Measurements from ENCODE around the gene TMEM145.
"Not testable (repeated sequence)": the region's sequence is repeated elsewhere in the genome, so short reads cannot be mapped to it uniquely, and the experiment has no call there.

Gene TMEM145

DNA sequence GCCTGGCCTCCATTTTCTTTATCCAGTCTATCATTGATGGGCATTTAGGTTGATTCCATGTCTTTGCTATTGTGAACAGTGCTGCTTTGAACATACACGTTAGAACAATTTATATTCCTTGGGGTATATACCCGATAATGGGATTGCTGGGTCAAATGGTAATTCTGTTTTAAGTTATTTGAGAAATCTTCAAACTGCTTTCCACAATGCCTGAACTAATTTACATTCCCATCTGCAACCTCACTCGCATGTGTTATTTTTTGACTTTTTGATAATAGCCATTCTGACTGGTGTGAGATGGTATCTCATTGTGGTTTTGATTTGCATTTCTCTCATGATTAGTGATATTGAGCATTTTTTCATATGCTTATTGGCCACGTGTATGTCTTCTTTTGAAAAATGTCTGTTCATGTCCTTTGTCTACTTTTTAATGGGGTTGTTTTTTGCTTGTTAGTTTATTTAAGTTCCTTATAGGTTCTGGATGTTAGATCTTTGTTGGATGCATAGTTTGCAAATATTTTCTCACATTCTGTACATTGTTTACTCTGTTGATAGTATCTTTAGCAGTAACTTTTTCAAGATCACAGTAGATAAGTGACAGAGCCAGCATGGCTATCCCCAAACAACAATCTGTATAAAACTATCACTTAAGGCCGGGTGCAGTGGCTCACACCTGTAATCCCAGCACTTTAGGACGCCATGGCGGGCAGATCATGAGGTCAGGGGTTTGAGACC lies 26.2 kb downstream of the TMEM145 start:
- not testable (repeated sequence) for DNase-seq

DNA sequence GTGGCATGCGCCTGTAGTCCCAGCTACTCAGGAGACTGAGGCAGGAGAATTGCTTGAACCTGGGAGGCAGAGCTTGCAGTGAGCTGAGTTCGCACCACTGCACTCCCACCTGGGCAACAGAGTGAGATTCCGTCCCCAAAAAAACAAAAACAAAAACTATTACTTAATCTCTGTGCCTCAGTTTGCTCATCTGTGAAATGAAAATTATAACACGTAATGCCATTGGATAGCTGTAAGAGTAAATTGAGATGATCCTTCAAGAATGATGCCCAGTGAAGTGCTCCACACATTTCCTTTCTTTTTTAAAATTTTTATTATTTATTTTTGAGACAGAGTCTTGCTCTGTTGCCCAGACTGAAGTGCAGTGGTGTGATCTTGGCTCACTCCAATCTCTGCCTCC lies 26.8 kb downstream of the TMEM145 start:
- DNase-seq = not testable (repeated sequence)

DNA sequence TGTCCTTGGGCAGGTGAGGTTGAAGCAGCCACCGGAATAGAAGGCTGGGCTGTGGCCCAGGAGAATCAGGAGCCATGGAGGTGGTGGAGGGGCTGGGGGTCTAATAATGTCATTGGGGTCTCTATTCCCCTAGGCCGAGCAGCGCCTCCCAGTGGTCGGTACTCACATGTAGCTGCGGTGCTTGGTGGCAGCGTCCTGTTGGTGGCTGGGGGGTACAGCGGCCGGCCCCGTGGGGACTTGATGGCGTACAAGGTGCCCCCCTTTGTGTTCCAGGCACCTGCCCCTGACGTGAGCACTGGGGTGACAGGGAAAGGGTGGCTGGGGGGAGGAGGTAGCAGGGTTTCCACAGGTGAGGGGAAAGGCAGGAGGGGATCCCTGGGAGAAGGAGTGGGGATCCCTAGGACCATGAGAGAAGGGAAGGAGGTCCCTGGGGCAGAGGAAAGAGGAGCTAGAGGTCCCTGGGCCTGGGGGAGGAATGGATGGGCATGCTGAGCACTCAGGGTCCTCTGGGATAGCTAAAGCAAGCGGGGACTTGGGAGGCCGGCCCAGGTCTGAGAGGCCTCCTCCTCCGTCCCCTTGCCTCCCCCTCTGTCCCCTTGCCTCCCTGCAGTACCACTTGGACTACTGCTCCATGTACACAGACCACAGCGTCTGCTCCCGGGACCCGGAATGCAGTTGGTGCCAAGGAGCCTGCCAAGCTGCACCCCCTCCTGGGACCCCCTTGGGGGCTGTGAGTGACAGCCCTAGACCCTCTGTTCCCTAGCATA lies 30.4 kb downstream of the TMEM145 start:
- no peak for DNase-seq

DNA sequence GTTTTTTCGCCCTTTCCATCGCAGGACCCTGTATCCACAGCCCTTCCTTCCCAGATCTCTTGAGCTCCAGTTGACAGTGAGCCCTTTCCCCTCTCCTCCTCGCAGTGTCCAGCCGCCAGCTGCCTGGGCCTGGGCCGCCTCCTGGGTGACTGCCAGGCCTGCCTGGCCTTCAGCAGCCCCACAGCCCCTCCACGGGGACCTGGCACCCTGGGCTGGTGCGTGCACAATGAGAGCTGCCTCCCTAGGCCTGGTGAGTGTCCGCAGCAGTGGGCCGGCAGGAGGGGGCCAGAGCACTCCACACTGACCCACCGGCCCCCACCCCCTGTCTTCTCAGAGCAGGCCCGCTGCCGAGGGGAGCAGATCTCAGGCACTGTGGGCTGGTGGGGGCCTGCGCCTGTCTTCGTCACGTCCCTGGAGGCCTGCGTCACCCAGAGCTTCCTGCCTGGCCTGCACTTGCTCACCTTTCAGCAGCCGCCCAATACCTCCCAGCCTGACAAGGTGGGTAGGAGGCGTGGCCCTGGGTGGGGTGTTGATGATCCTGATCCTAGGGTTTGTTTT lies 31.3 kb downstream of the TMEM145 start:
- DNase-seq = no peak

DNA sequence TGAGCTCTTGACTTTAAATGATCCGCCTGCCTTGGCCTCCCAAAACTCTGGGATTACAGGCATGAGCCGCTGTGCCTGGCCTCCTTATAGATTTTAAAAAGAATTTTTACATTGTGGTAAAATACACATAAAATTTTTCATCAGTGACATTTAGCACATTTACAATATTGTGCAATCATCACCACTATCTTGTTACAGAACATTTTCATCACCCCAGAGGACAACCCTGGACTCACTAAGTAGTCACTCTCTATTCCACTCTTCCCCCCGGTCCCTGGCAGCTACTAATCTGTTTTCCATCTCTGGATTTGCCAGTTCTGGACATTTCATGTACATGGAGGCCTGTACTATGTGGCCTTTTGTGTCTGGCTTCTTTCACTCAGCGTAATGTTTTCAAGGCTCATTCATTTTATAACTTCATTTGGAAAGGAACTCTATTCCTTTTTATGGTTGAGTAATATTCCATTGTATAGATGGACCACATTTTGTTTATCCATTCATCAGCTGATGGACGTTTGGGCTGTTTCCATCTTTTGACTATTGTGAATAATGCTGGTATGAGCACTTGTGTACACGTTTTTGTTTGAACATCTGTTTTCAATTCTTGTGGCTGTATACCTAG lies 32.2 kb downstream of the TMEM145 start:
- no peak for DNase-seq

DNA sequence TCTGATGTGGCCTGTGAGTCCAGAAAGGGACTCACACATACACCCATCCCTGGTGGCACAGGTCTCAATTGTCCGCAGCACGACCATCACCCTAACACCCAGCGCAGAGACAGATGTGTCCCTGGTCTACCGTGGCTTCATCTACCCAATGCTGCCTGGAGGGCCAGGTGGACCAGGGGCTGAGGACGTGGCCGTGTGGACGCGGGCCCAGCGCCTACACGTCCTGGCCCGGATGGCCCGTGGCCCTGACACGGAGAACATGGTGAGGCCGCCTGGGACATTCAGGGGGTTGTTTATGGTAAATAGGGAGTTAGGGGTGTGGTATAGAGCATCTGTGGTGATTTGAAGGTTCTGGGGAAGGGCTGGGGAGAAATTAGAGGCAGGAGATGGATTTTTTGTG lies 35.1 kb downstream of the TMEM145 start:
- no peak for DNase-seq

DNA sequence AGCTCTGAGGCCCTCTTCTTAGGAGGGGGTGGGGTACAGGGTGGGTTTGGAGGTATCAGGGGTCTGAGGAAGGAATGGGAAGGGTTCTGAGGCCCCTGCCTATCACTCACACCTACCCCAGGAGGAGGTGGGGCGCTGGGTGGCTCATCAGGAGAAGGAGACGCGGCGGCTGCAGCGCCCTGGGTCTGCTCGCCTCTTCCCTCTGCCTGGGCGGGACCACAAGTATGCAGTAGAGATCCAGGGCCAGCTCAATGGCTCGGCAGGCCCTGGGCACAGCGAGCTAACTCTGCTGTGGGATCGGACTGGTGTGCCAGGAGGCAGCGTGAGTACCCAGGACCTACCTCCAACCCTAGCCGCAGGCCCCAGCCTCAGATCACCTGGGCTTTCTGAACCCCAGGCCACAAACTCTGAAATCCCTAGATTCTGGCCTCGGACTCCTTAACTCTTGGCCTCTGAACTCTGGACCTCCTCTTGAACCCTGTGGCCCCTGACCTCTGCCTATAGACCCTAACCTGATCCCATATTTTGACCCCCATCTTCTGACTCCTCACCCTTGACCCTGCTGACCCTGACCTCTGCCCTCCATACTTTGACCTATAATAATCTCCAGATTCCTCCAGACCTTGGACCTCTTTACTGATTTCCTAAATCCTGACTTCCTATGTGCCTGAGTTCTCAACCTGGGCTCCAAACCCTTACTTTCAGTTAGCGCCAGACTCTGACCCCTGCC lies 36.4 kb downstream of the TMEM145 start:
- DNase-seq = no peak

DNA sequence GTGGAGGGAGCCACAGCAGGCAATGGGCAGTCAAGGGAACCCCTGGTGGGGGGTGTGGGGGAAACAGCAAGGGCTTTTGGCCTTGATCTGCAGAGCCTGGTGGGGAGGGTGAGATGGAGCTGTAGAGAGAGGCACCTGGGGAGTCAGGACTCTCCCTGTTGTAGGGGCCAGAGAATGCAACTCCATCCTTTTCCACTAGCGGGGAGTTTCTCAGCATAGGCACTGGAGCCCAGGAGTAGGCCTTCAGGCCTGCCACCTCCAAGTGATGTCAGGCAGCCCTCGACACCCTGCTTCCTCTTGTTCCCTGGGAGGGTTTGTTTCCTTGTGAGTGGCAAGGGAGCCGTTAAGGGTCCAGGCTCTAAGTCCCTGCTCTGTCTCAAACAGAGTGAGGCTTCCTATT lies 37.3 kb downstream of the TMEM145 start:
- DNase-seq = no peak

DNA sequence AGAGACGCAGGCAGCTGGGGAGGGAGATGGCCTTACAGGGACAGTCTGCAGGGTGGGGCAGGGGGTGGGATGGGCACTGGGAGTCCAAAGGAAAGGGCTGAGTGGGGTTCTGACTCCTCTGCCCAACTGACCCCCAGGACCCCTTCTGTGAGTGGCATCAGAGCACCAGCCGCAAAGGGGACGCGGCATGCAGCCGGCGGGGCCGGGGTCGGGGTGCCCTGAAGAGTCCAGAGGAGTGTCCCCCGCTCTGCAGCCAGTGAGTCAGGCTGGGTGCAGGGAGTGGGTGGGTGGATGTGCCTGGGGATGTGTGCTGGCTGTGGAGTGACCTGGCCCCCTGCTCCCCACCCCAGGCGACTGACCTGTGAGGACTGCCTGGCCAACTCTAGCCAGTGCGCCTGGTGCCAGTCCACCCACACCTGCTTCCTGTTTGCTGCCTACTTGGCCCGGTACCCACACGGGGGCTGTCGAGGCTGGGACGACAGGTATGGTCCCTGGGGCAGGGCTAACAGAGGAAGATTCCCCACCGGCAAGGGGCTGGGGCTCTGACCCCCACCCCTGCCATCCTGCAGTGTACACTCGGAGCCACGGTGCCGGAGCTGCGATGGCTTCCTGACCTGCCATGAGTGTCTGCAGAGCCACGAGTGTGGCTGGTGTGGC lies 38.1 kb downstream of the TMEM145 start:
- no peak for DNase-seq

DNA sequence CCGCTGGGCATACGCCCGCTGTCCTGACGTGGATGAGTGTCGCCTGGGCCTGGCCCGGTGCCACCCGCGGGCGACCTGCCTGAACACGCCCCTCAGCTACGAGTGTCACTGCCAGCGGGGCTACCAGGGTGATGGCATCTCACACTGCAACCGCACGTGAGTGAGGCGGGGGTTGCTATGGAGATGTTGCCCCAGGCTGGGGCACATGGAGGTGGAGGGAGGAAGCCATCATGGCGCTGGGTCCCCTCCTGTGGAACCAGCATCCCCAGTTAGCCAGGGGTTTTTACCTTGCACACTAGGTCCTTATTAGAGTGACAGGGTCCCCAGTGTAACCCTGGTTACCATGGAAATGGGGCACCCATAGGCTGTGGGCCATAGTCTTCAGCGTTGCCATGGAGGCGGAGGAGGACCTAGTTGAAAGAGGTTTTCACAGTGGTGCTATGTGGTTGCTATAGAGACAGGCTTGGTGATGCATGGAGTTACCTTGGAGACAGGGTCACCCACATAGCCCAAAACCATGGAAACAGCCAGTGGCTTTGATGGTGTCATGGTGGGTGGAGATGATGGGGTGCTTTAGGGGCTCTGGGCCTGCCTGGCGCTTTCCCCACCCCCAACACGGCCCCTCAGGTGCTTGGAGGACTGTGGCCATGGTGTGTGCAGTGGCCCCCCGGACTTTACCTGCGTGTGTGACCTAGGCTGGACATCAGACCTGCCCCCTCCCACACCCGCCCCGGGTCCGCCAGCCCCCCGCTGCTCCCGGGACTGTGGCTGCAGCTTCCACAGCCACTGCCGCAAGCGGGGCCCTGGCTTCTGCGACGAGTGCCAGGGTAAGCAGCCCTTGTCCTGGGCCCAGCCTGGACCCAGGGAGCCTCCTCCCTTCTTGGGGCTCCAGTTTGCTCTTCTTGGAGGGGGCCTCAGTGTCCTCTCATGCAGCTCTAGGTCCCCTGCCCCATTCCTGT lies 39.5 kb downstream of the TMEM145 start:
- peak; percentile 18 for DNase-seq

DNA sequence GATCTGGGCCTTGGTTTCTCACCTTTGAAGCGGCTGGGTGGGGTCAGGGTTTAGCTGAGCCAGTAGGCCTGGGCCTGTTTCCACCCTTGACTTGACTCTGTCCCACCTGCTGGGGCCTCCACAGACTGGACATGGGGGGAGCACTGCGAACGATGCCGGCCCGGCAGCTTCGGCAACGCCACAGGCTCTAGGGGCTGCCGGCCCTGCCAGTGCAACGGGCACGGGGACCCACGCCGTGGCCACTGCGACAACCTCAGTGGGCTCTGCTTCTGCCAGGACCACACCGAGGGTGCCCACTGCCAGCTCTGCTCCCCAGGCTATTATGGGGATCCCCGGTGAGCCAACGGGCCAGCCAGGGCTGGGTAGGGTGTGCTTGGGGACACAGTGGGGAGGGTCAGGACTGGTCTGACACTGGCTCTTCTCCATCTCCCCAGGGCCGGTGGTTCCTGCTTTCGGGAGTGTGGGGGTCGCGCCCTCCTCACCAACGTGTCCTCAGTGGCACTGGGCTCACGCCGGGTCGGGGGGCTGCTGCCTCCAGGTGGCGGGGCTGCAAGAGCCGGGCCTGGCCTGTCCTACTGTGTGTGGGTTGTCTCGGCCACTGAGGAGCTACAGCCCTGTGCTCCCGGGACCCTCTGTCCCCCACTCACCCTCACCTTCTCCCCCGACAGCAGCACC lies 40.4 kb downstream of the TMEM145 start:
- DNase-seq = no peak

DNA sequence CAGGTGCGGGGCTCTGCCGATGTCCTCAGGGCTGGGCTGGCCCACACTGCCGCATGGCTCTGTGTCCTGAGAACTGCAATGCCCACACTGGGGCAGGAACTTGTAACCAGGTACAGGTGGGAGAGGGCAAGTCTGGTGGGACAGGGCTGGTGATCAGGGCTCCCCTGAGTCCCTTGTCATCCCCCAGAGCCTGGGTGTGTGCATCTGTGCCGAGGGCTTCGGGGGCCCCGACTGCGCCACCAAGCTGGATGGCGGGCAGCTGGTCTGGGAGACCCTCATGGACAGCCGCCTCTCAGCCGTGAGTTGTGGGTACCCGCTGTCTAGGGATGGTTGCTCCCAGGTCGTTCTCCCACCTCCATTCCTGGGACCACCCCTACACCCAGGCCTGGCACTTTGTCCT lies 42.8 kb downstream of the TMEM145 start:
- no peak for DNase-seq

DNA sequence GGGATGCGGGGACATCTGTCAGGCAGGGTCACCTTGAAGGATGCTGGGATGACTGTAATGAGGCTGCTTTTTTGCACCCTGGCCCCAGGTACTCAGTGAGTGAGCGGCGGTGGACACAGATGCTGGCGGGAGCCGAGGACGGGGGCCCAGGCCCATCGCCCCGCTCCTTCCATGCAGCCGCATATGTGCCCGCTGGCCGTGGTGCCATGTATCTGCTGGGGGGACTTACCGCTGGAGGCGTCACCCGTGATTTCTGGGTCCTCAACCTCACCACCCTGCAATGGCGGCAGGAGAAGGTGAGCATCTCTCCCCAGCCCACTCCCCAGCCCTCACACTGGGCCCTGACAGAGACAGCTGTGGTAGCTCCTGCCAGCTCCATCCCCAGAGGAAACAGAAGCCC lies 43.6 kb downstream of the TMEM145 start:
- no peak for DNase-seq

DNA sequence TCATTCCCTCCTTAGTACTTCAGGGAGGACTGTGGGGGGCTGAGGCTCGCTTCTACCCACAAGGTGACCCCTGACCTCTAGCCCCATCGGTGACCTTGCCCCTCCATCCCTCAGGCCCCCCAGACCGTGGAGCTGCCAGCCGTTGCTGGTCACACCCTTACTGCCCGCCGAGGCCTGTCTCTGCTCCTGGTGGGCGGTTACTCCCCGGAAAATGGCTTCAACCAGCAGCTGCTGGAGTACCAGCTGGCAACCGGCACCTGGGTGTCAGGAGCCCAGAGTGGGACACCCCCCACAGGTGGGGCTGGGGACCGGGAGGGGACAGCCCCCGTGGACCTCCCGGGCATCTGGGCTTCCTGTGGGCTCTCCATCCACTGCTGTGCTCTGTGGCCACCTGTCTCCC lies 44.2 kb downstream of the TMEM145 start:
- DNase-seq = no peak

DNA sequence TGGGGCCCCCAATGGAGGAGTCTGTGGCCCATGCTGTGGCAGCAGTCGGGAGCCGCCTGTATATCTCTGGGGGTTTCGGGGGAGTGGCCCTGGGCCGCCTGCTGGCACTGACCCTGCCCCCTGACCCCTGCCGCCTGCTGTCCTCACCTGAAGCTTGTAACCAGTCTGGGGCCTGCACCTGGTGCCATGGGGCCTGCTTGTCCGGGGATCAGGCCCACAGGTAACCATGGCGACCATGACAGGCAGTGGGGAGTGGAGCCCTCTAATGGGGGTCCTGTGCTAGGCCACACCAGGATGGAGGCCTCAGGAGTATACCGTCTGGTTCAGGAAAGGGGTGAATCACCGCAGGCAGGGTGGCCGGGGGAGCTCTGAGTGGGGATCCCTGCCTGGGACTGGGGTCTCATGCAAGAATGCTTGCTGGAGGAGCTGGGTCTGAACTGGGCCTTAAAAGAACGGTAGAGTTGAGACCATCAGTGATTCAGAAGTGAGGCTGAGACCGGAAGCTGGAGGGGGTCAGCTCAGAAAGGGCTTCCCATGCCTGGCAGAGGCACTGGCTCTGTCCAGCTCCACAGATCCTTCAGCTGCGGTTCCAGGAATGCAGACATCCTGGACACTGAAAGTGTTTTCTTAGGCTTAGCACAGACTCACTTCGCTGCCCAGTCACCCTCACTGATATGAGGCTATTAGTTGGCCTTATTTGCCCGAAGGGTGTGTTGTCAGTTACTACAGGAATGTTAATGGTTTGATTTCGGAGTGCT lies 47.9 kb downstream of the TMEM145 start:
- no peak for DNase-seq

DNA sequence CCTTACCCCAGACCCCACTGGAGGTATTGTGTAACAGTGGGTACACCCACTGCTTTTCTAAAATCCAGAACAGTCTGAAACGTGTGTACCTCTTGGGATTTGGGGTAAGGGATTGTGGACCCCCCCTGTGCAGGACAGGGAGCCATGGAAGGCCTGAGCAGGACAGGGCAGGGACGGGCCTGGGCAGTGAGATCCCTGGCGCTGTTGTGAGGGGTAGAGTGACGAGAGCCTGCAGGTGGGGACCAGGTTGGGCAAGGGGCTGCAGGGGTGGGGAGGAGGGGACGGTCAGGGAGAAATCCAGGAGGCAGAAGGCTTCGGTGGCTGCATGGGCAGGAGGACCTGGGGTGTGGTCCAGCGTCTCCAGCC lies 48.4 kb downstream of the TMEM145 start:
- no peak for DNase-seq

DNA sequence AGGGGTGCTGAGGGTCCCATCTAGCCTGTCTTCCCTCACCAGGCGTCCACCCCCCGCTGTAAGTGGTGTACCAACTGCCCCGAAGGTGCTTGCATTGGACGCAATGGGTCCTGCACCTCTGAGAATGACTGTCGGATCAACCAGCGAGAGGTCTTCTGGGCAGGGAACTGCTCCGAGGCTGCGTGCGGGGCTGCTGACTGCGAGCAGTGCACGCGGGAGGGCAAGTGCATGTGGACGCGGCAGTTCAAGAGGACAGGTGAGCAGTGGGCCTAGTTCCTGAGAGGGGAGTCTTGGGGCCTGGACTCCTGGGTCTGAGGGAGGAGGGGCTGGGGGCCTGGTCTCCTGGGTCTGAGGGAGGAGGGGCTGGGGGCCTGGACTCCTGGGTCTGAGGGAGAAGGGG lies 49.2 kb downstream of the TMEM145 start:
- DNase-seq = no peak

DNA sequence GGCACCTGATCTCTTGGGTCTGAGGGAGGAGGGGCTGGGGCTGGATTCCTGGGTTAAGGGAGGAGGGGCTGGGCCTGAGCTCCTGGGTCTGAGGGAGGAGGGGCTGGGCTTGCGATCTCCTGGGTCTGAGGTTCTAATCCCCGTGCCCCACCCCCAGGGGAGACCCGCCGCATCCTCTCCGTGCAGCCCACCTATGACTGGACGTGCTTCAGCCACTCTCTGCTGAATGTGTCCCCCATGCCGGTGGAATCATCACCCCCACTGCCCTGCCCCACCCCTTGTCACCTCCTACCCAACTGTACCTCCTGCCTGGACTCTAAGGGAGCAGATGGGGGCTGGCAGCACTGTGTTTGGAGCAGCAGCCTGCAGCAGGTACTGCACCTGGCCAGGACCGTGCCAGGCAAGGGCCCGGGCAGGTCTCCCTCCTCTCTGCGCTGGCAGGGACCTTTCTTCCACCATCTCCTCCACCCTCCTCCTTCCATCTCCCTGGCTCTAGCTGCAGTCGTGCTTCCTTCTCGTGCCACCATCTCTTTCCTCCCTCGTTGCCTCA lies 49.9 kb downstream of the TMEM145 start:
- no peak for DNase-seq

DNA sequence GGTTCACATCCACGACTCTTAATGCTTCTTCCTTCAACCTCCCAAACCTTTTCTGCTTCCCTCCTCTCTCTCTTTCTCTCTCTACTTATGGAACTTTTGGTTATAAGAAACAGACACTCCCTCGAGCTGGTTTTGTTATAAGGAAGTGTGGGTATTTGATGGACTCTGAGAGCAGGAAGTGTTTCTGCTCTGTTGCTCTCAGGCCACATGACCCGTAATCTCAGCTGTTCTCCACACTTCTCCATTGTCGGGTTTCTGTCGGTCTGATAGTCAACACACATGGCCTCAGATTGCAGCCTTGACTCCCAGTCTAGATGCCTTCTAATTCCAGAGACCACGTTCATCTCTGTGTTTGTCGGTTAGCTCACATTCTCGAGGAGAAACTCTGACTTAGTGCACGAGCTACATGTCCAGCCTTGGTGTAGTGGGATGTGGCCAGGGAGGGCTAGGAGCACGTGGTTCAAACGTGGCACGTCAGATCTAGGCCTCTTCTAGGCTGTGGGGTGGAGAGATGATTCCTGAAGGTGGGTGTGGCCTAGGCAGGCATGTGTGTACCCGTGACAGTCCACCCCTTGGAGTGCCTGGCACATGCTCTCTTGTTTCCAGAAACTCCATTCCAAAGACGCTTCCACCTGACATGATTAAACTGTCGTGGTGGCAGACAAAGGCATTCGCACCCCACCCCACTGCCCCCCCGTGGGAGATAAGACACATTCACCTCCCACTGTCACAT lies 50.7 kb downstream of the TMEM145 start:
- DNase-seq = no peak

Measured in stimulated activated CD4-positive, alpha-beta T cell treated with anti-CD3 and anti-CD28 coated beads, Interleukin-15, amount 100 ng/mL, for 24 hours (primary cell).